Keratinocyte (primary cell): ENCODE data around the gene RNF212. TPM values are rescaled to one million over a fixed set of nuclear protein-coding genes. Genes with fewer than 3 reads are reported as not detected.
A peak's percentile ranks its signal among the peaks of the same experiment; 100 is the strongest.

Source experiments
- DNase-seq: peaks from one replicate; pipeline ENCODE4 v3.0.0-alpha.2; 2011; ENCODE audit warnings: low read depth, missing footprints, low spot score
- FAIRE-seq: peaks from 2 replicates; lab custom pipeline; 2011; peaks lifted over from hg19 to GRCh38; lab: Jason Lieb, UNC
- H2AFZ ChIP-seq: 2 replicates; pipeline ENCODE4 v1.6.0; 2012; ENCODE audit warnings: low read length, control low read depth, inconsistent platforms; ENCODE audit not compliant: control insufficient read depth
- H3K27ac ChIP-seq: 2 replicates; pipeline ENCODE4 v1.5.1; 2011; ENCODE audit warnings: low read length; ENCODE audit not compliant: control insufficient read depth, insufficient read depth
- H3K27me3 ChIP-seq: 3 replicates; pipeline ENCODE4 v1.6.0; 2011; ENCODE audit warnings: low read length; ENCODE audit not compliant: control insufficient read depth, insufficient read depth; ENCODE audit errors: extremely low read depth
- H3K36me3 ChIP-seq, 2 experiments: 2 replicates in 1 of 2; 3 replicates in 1 of 2; pipeline ENCODE4 v1.5.1; 2011; ENCODE audit warnings: low read length in 2 of 2, mild to moderate bottlenecking in 1 of 2; ENCODE audit not compliant: control insufficient read depth in 2 of 2, insufficient read depth in 2 of 2; ENCODE audit errors: extremely low read depth in 1 of 2
- H3K4me1 ChIP-seq: 3 replicates; pipeline ENCODE4 v1.5.1; 2011; ENCODE audit warnings: low read length; ENCODE audit not compliant: control insufficient read depth, insufficient read depth; ENCODE audit errors: extremely low read depth
- H3K4me2 ChIP-seq: 3 replicates; pipeline ENCODE4 v1.6.0; 2011; ENCODE audit warnings: low read depth, low read length; ENCODE audit not compliant: control insufficient read depth, insufficient read depth; ENCODE audit errors: extremely low read depth
- H3K4me3 ChIP-seq, 3 experiments: fragments of 200-600 bp in 1 of 3; sonication (generic) in 1 of 3; 2 replicates in 2 of 3; 3 replicates in 1 of 3; pipeline ENCODE4 v1.5.1; 2011 to 2016; ENCODE audit warnings: low read length in 3 of 3, mild to moderate bottlenecking in 3 of 3, control low read depth in 2 of 3, inconsistent platforms in 1 of 3, low read depth in 1 of 3, mixed read lengths in 1 of 3, mixed run types in 1 of 3, moderate library complexity in 1 of 3; ENCODE audit not compliant: control insufficient read depth in 2 of 3, insufficient read depth in 2 of 3; ENCODE audit errors: extremely low read depth in 1 of 3
- H3K79me2 ChIP-seq: 2 replicates; pipeline ENCODE4 v1.6.0; 2012; ENCODE audit warnings: low read length; ENCODE audit not compliant: control insufficient read depth, insufficient read depth
- H3K9ac ChIP-seq: 3 replicates; pipeline ENCODE4 v1.6.0; 2011; ENCODE audit warnings: low read length; ENCODE audit not compliant: control insufficient read depth, insufficient read depth; ENCODE audit errors: extremely low read depth
- H3K9me1 ChIP-seq: 3 replicates; pipeline ENCODE4 v1.6.0; 2011; ENCODE audit warnings: low read length; ENCODE audit not compliant: control insufficient read depth, insufficient read depth; ENCODE audit errors: extremely low read depth
- H3K9me3 ChIP-seq: 2 replicates; pipeline ENCODE4 v1.5.1; 2012; ENCODE audit warnings: low read depth, low read length; ENCODE audit not compliant: control insufficient read depth
- H4K20me1 ChIP-seq: 3 replicates; pipeline ENCODE4 v1.6.0; 2011; ENCODE audit warnings: low read length; ENCODE audit not compliant: control insufficient read depth, insufficient read depth; ENCODE audit errors: extremely low read depth
- EZH2 ChIP-seq: IDR thresholded peaks from one replicate; pipeline ENCODE4 v1.6.1; 2012; ENCODE audit warnings: inconsistent platforms, mild to moderate bottlenecking, low read length, moderate library complexity
- dilution Hi-C: fragments of 300-500 bp; cut with MboI; formaldehyde crosslinking; loops from one replicate; pipeline ENCODE4 v1.7.0; 2020; ENCODE audit warnings: low sequenced_read_pairs; ENCODE audit not compliant: extremely low pct_ligation_motif_present
- polyA plus RNA-seq, 5 experiments: library from polyadenylated mRNA; depleted of rRNA in 3 of 5; stranded (reverse) in 3 of 5; stranded (forward) in 1 of 5; unstranded in 1 of 5; fragments of >200 nt; gene quantifications; 1 replicate in 1 of 5; 2 replicates in 3 of 5; 3 replicates in 1 of 5; pipeline versions ENCODE4 v1.2.1 to v1.2.3, GENCODE V29; 2011 to 2012; ENCODE audit warnings: missing spikeins in 2 of 5, low read depth in 1 of 5, low replicate concordance in 1 of 5
- TF ChIP-seq, protein P1 (sequence below), 3 experiments: IDR thresholded peaks in 1 of 3; conservative IDR thresholded peaks in 1 of 3; optimal IDR thresholded peaks in 1 of 3; 2 replicates in 2 of 3; 3 replicates in 1 of 3; pipeline versions ENCODE3 to v1.5.1; 2011; ENCODE audit warnings: low read length in 3 of 3, mild to moderate bottlenecking in 3 of 3, moderate library complexity in 2 of 3, control low read depth in 1 of 3, inconsistent platforms in 1 of 3; ENCODE audit not compliant: insufficient read depth in 2 of 3; ENCODE audit errors: extremely low read depth in 1 of 3

Gene RNF212
- polyA plus RNA-seq, 1 donor (not counting 4 experiments of a cell fraction or from before 2014, with no cell fraction given) = 0.16 TPM

GRCh38 chr4:1050486-1051213 lies 62.7 kb downstream of the RNF212 start:
- Histone ChIP-seq H3K36me3 (no peaks in the 10 kb centered on the region), H3K27ac (no peak overlapping the region), H3K4me3 (no peak overlapping the region), H3K9me1 (no peaks in the 10 kb centered on the region), H3K9me3 (peaks cover 3% of the 10 kb centered on the region), H3K79me2 (no peaks in the 10 kb centered on the region), H3K9ac (no peak overlapping the region), H4K20me1 (no peaks in the 10 kb centered on the region), H3K27me3 (peaks cover 60% of the 10 kb centered on the region), H2AFZ (no peak overlapping the region), H3K4me1 (peaks cover 16% of the 10 kb centered on the region), H3K4me2 (no peak overlapping the region)
- dilution Hi-C loops = no loop called here
- no peak for TF ChIP-seq EZH2
- TF ChIP-seq, protein P1, sequence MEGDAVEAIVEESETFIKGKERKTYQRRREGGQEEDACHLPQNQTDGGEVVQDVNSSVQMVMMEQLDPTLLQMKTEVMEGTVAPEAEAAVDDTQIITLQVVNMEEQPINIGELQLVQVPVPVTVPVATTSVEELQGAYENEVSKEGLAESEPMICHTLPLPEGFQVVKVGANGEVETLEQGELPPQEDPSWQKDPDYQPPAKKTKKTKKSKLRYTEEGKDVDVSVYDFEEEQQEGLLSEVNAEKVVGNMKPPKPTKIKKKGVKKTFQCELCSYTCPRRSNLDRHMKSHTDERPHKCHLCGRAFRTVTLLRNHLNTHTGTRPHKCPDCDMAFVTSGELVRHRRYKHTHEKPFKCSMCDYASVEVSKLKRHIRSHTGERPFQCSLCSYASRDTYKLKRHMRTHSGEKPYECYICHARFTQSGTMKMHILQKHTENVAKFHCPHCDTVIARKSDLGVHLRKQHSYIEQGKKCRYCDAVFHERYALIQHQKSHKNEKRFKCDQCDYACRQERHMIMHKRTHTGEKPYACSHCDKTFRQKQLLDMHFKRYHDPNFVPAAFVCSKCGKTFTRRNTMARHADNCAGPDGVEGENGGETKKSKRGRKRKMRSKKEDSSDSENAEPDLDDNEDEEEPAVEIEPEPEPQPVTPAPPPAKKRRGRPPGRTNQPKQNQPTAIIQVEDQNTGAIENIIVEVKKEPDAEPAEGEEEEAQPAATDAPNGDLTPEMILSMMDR (optimal IDR thresholded peaks at IDR 0.05 in 1 of 3, IDR thresholded peaks at IDR 0.05 in 1 of 3, conservative IDR thresholded peaks at IDR 0.05 in 1 of 3; ENCODE audit: extremely low read depth in 1 of 3, insufficient read depth in 2 of 3, low read length in 3 of 3) = peak in 2 of 3 experiments; percentile 19 to 21
- no peak for FAIRE-seq
- DNase-seq = no peak

- Histone ChIP-seq H3K27ac (no peak overlapping the region), H3K4me2 (no peak overlapping the region), H3K27me3 (peaks cover 60% of the 10 kb centered on the region), H4K20me1 (no peaks in the 10 kb centered on the region), H3K9ac (no peak overlapping the region), H3K36me3 (no peaks in the 10 kb centered on the region), H3K79me2 (no peaks in the 10 kb centered on the region), H3K4me1 (peaks cover 12% of the 10 kb centered on the region), H3K9me1 (no peaks in the 10 kb centered on the region), H3K9me3 (peaks cover 3% of the 10 kb centered on the region), H2AFZ (no peak overlapping the region), H3K4me3 (no peak overlapping the region)
- dilution Hi-C loops = no loop called here
- TF ChIP-seq EZH2 = no peak
- TF ChIP-seq, protein P1 (optimal IDR thresholded peaks at IDR 0.05 in 1 of 3, IDR thresholded peaks at IDR 0.05 in 1 of 3, conservative IDR thresholded peaks at IDR 0.05 in 1 of 3; ENCODE audit: extremely low read depth in 1 of 3, insufficient read depth in 2 of 3, low read length in 3 of 3) = no peak
- DNase-seq (no peak), FAIRE-seq (no peak)
These were observed 63.8 kb downstream of the RNF212 start for GRCh38 chr4:1049591-1049905.
